ENCODE measurements around the gene HK1. TPM values are rescaled to one million over a fixed set of nuclear protein-coding genes. Genes with fewer than 3 reads are reported as not detected.

HK1 gene
- 100 to 1,000 TPM; 150 to 158 TPM for total RNA-seq

DNA sequence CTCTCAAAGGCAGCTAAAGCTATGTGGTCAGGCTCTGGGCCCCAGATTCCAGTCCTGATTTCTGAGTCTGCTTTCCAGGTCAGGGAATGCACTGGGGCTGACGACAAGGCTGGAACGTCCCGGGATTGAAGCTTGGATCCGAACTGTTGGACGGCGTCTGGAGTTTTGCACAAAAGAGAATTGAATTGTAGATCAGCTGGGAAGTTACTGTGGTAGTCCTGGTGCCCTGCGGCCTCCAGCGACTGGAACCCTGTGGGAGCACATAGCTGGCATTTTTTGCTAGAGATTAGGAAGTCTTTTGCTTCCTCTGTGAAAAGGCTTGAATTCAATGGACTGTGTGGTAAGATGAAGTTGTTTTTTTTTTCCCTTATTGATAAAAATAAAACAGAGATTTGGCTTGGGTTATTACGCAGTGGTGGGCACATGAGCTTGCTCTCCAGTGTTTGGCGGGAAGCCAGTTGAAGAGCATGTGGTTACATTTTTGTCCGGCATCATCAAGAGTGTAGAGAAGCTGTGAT, at the start of gene HK1:
Gene HK1 (plus strand): TSS at position 51 of the 518 bp plus-strand sequence.
- TF ChIP-seq, protein P1, sequence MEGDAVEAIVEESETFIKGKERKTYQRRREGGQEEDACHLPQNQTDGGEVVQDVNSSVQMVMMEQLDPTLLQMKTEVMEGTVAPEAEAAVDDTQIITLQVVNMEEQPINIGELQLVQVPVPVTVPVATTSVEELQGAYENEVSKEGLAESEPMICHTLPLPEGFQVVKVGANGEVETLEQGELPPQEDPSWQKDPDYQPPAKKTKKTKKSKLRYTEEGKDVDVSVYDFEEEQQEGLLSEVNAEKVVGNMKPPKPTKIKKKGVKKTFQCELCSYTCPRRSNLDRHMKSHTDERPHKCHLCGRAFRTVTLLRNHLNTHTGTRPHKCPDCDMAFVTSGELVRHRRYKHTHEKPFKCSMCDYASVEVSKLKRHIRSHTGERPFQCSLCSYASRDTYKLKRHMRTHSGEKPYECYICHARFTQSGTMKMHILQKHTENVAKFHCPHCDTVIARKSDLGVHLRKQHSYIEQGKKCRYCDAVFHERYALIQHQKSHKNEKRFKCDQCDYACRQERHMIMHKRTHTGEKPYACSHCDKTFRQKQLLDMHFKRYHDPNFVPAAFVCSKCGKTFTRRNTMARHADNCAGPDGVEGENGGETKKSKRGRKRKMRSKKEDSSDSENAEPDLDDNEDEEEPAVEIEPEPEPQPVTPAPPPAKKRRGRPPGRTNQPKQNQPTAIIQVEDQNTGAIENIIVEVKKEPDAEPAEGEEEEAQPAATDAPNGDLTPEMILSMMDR (IDR thresholded peaks at IDR 0.05), result no peak
- no peak for ATAC-seq (ENCODE audit: insufficient number of reproducible peaks, low FRiP score, low read depth)
- no peaks in the 10 kb centered on the region for H3K36me3 ChIP-seq
- no peaks in the 10 kb centered on the region for H3K9me3 ChIP-seq
- DNase-seq (ENCODE audit: low spot score), result no peak
- H3K27me3 ChIP-seq (replicated peaks; ENCODE audit: insufficient read depth), result no peaks in the 10 kb centered on the region
- H3K4me3 ChIP-seq, result no peak within 1 kb of the TSS
- peaks cover 6 to 21% of the 10 kb centered on the region in 2 donors for H3K4me1 ChIP-seq (ENCODE audit: control insufficient read depth in 1 of 2, low read depth in 2 of 2)
- peak within 1 kb of the TSS; percentile 58 to 60 for H3K27ac ChIP-seq

DNA sequence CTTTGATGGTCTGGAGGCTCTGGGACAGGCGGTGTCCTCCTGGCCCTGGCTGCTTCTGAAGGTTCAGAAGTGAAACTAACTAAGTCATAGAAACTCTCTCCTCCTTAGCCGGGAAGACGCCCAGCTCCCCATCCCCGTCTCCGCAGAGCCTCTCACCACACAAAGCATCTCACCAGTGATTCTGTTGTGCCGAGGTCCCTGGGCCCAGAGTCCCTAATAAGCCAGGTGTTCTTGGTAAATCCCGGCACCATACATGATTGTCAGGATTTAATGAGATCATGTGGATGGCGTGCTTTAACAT, 48.7 kb upstream of the HK1 start:
- no peaks in the 10 kb centered on the region for H3K36me3 ChIP-seq
- ATAC-seq (ENCODE audit: insufficient number of reproducible peaks, low FRiP score, low read depth) (no peak), DNase-seq (ENCODE audit: low spot score) (no peak)
- H3K4me3 ChIP-seq, result peak overlapping the region; percentile 54
- no peaks in the 10 kb centered on the region for H3K27me3 ChIP-seq (replicated peaks; ENCODE audit: insufficient read depth)
- TF ChIP-seq, protein P1 (IDR thresholded peaks at IDR 0.05), result no peak
- H3K4me1 ChIP-seq (ENCODE audit: control insufficient read depth in 1 of 2, low read depth in 2 of 2), result no peaks in the 10 kb centered on the region
- no peak overlapping the region for H3K27ac ChIP-seq
- no peaks in the 10 kb centered on the region for H3K9me3 ChIP-seq

DNA sequence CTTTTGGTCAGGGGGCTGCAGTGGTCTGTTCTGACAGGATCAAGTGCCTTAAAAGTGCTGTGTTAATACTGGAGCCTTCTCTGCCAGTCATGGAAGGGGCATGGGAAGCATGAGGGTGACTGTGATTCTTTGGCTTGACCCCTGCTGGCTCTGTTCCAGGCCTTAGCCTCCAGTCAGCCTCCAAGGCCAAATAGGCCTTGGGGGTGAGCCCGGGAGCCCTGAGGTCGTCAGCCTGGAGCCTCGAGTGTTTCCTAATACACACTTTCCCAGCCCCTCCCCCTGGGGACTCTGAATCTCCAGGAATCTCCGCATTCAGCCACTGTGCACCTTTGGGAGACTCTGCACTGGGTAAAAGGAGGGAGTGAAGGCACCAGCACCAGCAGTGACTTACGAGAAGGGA, 48.2 kb upstream of the HK1 start:
- H3K9me3 ChIP-seq, result no peaks in the 10 kb centered on the region
- no peak overlapping the region for H3K4me3 ChIP-seq
- H3K36me3 ChIP-seq, result no peaks in the 10 kb centered on the region
- no peak for DNase-seq (ENCODE audit: low spot score)
- TF ChIP-seq, protein P1 (IDR thresholded peaks at IDR 0.05), result no peak
- H3K27me3 ChIP-seq (replicated peaks; ENCODE audit: insufficient read depth), result no peaks in the 10 kb centered on the region
- no peak overlapping the region for H3K27ac ChIP-seq
- no peak for ATAC-seq (ENCODE audit: insufficient number of reproducible peaks, low FRiP score, low read depth)
- H3K4me1 ChIP-seq (ENCODE audit: control insufficient read depth in 1 of 2, low read depth in 2 of 2), result no peaks in the 10 kb centered on the region

DNA sequence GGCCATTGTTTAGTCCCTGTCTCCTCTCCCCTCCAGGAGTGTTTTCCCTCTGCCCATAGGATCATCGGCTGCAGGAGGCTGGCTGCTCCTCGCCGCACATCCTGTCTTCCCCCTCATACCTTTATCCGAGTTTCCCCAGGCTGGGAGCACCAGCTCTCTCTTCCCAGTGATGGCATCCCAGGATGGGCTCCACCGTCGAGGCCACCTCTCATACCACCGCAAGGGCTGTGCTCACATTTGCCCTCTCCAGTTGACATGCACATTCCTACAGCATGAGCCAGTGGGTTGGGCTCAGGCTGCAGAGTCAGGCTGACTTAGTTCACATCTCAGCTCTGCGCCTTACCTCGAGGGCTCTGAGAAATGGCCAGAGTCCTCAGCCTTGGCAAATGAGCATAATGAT, 46.0 kb upstream of the HK1 start:
- no peaks in the 10 kb centered on the region for H3K4me1 ChIP-seq (ENCODE audit: control insufficient read depth in 1 of 2, low read depth in 2 of 2)
- H3K27ac ChIP-seq, result no peak overlapping the region
- no peak overlapping the region for H3K4me3 ChIP-seq
- TF ChIP-seq, protein P1 (IDR thresholded peaks at IDR 0.05), result no peak
- H3K9me3 ChIP-seq, result no peaks in the 10 kb centered on the region
- no peaks in the 10 kb centered on the region for H3K36me3 ChIP-seq
- DNase-seq (ENCODE audit: low spot score), result no peak
- no peaks in the 10 kb centered on the region for H3K27me3 ChIP-seq (replicated peaks; ENCODE audit: insufficient read depth)
- no peak for ATAC-seq (ENCODE audit: insufficient number of reproducible peaks, low FRiP score, low read depth)

DNA sequence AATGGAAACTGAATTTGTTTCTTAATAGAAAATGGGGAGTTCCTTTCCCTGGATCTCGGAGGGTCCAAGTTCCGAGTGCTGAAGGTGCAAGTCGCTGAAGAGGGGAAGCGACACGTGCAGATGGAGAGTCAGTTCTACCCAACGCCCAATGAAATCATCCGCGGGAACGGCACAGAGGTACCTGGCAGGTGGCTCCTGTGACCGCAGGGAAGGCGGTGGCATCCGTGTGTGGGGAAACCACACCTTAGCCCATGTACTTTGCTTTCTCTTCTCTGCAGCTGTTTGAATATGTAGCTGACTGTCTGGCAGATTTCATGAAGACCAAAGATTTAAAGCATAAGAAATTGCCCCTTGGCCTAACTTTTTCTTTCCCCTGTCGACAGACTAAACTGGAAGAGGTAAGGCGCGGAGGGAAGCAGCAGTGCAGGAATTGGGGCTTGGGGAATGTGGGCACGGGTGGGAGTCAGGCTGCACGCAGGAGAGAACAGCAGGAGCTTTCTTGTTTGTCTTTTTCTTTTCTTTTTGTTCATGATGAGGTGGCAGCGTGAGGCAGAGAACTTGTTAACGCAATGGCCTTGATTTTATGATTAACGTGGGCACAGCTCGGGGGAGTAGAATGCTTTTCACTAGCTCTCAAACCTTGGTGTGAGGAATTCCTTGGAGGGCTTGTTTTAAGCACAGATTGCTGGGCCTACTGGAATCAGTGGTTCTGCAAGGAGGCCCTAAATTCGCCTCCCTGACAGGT, 45.4 kb upstream of the HK1 start:
- Histone ChIP-seq H3K4me1 (ENCODE audit: control insufficient read depth in 1 of 2, low read depth in 2 of 2) (peaks cover 2% of the 10 kb centered on the region in 2 donors), H3K9me3 (no peaks in the 10 kb centered on the region), H3K36me3 (no peaks in the 10 kb centered on the region), H3K4me3 (no peak overlapping the region), H3K27me3 (replicated peaks; ENCODE audit: insufficient read depth) (no peaks in the 10 kb centered on the region), H3K27ac (no peak overlapping the region)
- ATAC-seq (ENCODE audit: insufficient number of reproducible peaks, low FRiP score, low read depth) (no peak), DNase-seq (ENCODE audit: low spot score) (no peak)
- TF ChIP-seq, protein P1 (IDR thresholded peaks at IDR 0.05), result no peak

Data from thoracic aorta (tissue), 2 donors.